GM21825 (cell line): ENCODE results near the gene EEPD1.

Experiments used
- ATAC-seq: cut with Tn5 transposase; IDR thresholded peaks from one replicate; pipeline ENCODE4 v1.9.1; 2021; ENCODE audit warnings: mild to moderate bottlenecking, moderate library complexity; ENCODE audit not compliant: unreplicated experiment

EEPD1 gene

GRCh38 chr7:36154255-36155212 lies 1.5 kb downstream of the EEPD1 start:
- no peak for ATAC-seq

- no peak for ATAC-seq
Observed at GRCh38 chr7:36155811-36156361, 2.8 kb downstream of the EEPD1 start.

- ATAC-seq, result no peak
Observed at GRCh38 chr7:36157527-36158320, 4.7 kb downstream of the EEPD1 start.

- ATAC-seq, result no peak
Observed at GRCh38 chr7:36158321-36158605, 5.2 kb downstream of the EEPD1 start.

GRCh38 chr7:36159618-36160017 lies 6.6 kb downstream of the EEPD1 start:
- no peak for ATAC-seq

- ATAC-seq, result no peak
Observed at GRCh38 chr7:36160313-36160712, 7.3 kb downstream of the EEPD1 start.

- ATAC-seq, result no peak
Observed at GRCh38 chr7:36161996-36162395, 8.9 kb downstream of the EEPD1 start.

GRCh38 chr7:36165059-36165458 lies 12.0 kb downstream of the EEPD1 start:
- no peak for ATAC-seq

- no peak for ATAC-seq
Observed at GRCh38 chr7:36165802-36166201, 12.7 kb downstream of the EEPD1 start.

- ATAC-seq, result no peak
Observed at GRCh38 chr7:36167403-36168050, 14.5 kb downstream of the EEPD1 start.

- ATAC-seq, result no peak
Observed at GRCh38 chr7:36171503-36171902, 18.4 kb downstream of the EEPD1 start.

- ATAC-seq, result no peak
Observed at GRCh38 chr7:36175886-36176285, 22.8 kb downstream of the EEPD1 start.

GRCh38 chr7:36176697-36177096 lies 23.6 kb downstream of the EEPD1 start:
- no peak for ATAC-seq

GRCh38 chr7:36180121-36180520 lies 27.1 kb downstream of the EEPD1 start:
- no peak for ATAC-seq

GRCh38 chr7:36181668-36182067 lies 28.6 kb downstream of the EEPD1 start:
- ATAC-seq, result no peak

- no peak for ATAC-seq
Observed at GRCh38 chr7:36182854-36183604, 30.0 kb downstream of the EEPD1 start.

GRCh38 chr7:36185092-36185491 lies 32.0 kb downstream of the EEPD1 start:
- no peak for ATAC-seq

GRCh38 chr7:36185756-36186155 lies 32.7 kb downstream of the EEPD1 start:
- ATAC-seq, result no peak

GRCh38 chr7:36186359-36187121 lies 33.5 kb downstream of the EEPD1 start:
- ATAC-seq, result no peak

- no peak for ATAC-seq
Observed at GRCh38 chr7:36188266-36188665, 35.2 kb downstream of the EEPD1 start.
